Measurements from ENCODE around the gene ZNF512B.

DNA sequence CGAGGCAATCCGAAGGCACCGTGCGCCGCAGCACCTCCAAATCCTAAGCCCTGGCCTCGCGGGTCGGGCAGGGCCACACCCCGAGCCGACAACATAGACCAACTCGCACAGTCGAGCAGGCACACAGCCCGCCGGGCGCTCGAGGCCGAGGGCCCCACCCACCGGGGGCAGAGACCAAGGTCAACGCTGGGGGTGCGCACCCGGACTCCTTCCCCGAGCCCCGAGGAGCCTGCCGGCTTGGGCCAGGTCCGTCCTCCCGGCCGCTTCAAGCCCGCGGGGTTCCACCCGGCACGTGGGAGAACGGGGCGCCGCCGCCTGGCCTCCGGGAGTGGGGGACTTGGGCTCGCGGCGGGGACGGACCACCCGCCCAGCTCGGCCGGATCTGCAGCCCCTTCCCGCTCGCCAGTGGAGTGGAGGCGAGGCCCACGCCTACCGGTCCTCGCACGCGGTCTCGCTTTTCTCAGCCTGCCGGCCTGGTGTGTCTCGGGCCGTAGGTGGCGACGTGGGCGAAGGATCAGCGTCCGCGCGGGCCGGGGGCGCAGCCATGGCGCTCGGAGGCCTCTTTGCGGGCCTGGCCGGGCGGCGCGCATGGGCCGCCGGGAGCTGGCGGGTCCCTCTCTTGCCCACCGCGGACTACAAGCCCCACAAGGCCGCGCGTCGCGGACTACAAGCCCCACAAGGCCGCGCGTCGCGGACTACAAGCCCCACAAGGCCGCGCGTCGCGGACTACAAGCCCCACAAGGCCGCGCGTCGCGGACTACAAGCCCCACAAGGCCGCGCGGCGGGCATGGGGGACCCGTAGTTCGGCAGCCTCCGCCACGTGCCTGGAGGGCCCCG, 13.7 kb downstream of the ZNF512B start, which contains the start of gene UCKL1:
- peak; percentile 81 for TF ChIP-seq POLR2A (IDR thresholded peaks at IDR 0.05; ENCODE audit: low read depth, low read length)
- 0 out of 2 replicates have a peak, but pooled peaks have one; percentile 52 for TF ChIP-seq POLR2AphosphoS5 (IDR thresholded peaks at IDR 0.05; ENCODE audit: low read depth, low read length)
- TF ChIP-seq TAF1 (IDR thresholded peaks at IDR 0.05; ENCODE audit: borderline replicate concordance, low read depth, low read length) = 0 out of 2 replicates have a peak, but pooled peaks have one; percentile 27

Data from GM12892 (cell line).